PFSK-1 (cell line): ENCODE data around the gene YPEL4.

Experiments
- FOXP2 ChIP-seq: optimal IDR thresholded peaks from 2 replicates; pipeline ENCODE3; 2011; ENCODE audit warnings: borderline replicate concordance, control low read depth, inconsistent platforms; ENCODE audit not compliant: insufficient read depth; ENCODE audit errors: extremely low read length, extremely low read depth
- POLR2AphosphoS5 ChIP-seq: IDR thresholded peaks from 2 replicates; pipeline ENCODE4 v1.6.1; 2012; ENCODE audit warnings: low read depth, mild to moderate bottlenecking, control low read depth, low read length, moderate library complexity
- SIN3A ChIP-seq: IDR thresholded peaks from 2 replicates; pipeline ENCODE4 v1.6.1; 2012; ENCODE audit warnings: mild to moderate bottlenecking, low read length, moderate library complexity, borderline replicate concordance; ENCODE audit not compliant: insufficient read depth
- TAF1 ChIP-seq: IDR thresholded peaks from 2 replicates; pipeline ENCODE4 v1.6.1; 2012; ENCODE audit warnings: low read length, control low read depth, borderline replicate concordance; ENCODE audit not compliant: insufficient read depth
- TF ChIP-seq, protein P1 (sequence below), 2 experiments: IDR thresholded peaks; 2 replicates each; pipeline versions ENCODE4 v1.6.1 to v1.8.0; 2011 to 2012; ENCODE audit warnings: low read depth in 2 of 2, low read length in 2 of 2, control low read depth in 1 of 2, inconsistent platforms in 1 of 2, mild to moderate bottlenecking in 1 of 2, moderate library complexity in 1 of 2; ENCODE audit not compliant: insufficient read depth in 1 of 2

Gene YPEL4

DNA sequence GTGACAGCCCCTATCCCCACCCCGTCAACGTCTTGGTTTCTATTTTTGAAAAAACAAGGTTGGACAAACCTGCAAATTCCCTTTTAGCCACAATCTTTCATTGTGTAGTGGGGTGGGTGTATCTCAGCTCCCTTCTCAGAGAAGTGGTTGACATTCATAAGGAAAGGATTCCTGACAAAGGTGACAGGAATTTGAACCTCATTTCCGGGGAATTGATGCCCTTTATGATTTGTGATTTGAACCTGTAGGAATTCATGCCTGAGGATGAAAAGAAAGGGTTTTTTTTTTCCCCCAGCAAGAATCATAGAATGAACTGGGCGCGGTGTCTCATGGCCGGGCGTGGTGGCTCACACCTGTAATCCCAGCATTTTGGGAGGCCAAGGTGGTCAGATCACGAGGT is 14.5 kb downstream of the YPEL4 start:
- no peak for TF ChIP-seq TAF1
- TF ChIP-seq FOXP2, result no peak
- no peak for TF ChIP-seq SIN3A
- no peak for TF ChIP-seq POLR2AphosphoS5
- TF ChIP-seq, protein P1, sequence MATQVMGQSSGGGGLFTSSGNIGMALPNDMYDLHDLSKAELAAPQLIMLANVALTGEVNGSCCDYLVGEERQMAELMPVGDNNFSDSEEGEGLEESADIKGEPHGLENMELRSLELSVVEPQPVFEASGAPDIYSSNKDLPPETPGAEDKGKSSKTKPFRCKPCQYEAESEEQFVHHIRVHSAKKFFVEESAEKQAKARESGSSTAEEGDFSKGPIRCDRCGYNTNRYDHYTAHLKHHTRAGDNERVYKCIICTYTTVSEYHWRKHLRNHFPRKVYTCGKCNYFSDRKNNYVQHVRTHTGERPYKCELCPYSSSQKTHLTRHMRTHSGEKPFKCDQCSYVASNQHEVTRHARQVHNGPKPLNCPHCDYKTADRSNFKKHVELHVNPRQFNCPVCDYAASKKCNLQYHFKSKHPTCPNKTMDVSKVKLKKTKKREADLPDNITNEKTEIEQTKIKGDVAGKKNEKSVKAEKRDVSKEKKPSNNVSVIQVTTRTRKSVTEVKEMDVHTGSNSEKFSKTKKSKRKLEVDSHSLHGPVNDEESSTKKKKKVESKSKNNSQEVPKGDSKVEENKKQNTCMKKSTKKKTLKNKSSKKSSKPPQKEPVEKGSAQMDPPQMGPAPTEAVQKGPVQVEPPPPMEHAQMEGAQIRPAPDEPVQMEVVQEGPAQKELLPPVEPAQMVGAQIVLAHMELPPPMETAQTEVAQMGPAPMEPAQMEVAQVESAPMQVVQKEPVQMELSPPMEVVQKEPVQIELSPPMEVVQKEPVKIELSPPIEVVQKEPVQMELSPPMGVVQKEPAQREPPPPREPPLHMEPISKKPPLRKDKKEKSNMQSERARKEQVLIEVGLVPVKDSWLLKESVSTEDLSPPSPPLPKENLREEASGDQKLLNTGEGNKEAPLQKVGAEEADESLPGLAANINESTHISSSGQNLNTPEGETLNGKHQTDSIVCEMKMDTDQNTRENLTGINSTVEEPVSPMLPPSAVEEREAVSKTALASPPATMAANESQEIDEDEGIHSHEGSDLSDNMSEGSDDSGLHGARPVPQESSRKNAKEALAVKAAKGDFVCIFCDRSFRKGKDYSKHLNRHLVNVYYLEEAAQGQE (IDR thresholded peaks at IDR 0.05; ENCODE audit: insufficient read depth in 1 of 2, low read depth in 2 of 2, low read length in 2 of 2), result no peak

DNA sequence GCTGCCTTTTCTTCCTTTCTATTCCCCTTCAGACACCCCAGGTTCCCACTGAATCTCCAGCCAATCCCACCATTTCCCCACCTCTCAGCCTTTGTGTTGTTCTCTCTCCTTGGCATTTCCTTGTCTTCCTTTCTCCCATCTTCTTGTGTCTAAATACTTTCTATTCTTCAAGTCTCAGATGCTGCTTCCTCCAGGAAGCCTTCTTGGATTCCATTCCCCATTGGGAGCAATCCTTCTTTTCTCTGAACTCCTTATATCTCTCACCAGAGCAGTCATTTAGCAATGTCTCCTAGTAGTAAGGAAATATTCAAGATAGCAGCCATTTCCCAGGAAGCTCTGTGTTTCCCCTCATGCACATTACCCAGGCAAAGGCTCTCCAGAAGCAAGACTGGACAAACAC is 15.4 kb downstream of the YPEL4 start:
- TF ChIP-seq FOXP2 (no peak), SIN3A (no peak), TAF1 (no peak), POLR2AphosphoS5 (no peak)
- TF ChIP-seq, protein P1 (IDR thresholded peaks at IDR 0.05; ENCODE audit: insufficient read depth in 1 of 2, low read depth in 2 of 2, low read length in 2 of 2), result no peak

DNA sequence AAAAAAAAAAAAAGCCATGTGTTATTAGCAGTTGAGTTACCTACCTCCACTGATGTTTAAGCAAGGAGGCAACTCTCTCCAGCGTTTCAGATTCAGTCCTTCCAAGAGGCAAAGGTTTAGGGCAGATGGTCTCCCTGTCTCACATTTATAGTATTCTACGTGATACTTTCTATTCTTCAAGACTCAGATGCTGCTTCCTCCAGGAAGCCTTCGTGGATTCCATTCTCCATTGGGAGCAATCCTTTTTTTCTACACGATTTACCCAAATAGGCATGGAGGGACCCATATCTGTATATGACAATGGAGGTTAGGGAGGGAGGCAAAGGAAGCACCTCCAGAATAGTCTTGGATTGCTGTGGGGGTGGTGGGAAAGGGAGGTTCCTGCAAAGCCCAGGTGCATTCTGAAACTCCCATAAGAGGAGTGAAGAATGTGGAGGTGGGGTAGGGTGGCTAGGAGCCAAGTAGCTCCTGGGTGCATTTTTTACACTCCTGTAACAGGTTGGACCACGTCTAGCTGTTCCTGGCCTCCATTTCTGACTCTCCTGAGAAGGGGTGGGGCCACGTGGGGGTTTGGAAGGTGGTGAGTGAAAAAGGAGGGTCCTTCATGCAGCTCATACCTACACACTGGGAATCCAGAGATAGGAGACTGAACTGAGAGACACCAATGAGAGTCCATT is 16.2 kb downstream of the YPEL4 start:
- TF ChIP-seq POLR2AphosphoS5, result no peak
- TF ChIP-seq, protein P1 (IDR thresholded peaks at IDR 0.05; ENCODE audit: insufficient read depth in 1 of 2, low read depth in 2 of 2, low read length in 2 of 2), result no peak
- no peak for TF ChIP-seq FOXP2
- no peak for TF ChIP-seq TAF1
- no peak for TF ChIP-seq SIN3A

DNA sequence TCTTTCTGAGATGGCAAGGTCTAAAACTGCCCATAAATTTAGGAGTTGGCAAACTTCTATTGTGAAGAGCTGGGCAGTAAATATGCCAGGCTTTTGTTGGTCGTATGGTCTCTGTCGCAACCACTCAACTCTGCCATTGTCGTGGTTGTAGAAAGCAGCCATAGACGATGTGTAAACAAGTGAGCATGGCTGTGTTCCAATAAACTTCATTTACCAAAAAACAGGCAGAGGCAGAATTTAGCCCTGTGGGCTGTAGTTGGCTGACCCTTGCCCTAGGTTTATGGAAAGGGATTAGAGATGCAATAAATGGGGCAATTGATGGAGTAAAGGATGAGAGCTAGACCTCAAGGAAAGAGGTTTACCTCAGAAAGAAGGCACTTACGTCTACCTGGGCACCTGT is 17.6 kb downstream of the YPEL4 start:
- TF ChIP-seq POLR2AphosphoS5 (no peak), FOXP2 (no peak), SIN3A (no peak), TAF1 (no peak)
- TF ChIP-seq, protein P1 (IDR thresholded peaks at IDR 0.05; ENCODE audit: insufficient read depth in 1 of 2, low read depth in 2 of 2, low read length in 2 of 2), result no peak

DNA sequence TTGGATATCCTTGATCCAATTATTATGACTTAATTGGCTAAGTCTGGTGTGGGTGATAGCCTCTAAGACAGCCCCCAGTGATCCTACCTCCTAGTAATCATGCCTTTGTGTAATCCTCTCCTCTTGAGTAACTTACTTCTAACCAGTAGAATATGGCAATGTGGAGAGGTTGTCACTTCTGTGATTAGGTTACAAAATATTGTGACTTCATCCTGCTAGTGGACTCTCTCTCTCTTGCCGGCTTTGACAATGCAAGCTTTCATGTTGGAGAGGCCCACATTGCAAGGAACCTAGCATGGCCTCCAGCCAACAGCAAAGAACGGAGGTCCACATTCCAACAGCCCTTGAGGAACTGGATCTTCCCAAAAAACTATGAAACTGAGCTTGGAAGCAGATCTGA is 19.5 kb downstream of the YPEL4 start:
- TF ChIP-seq POLR2AphosphoS5, result no peak
- no peak for TF ChIP-seq TAF1
- no peak for TF ChIP-seq FOXP2
- TF ChIP-seq, protein P1 (IDR thresholded peaks at IDR 0.05; ENCODE audit: insufficient read depth in 1 of 2, low read depth in 2 of 2, low read length in 2 of 2), result no peak
- TF ChIP-seq SIN3A, result no peak
